Fibroblast of pulmonary artery (primary cell): ENCODE data around the gene NAT10.
"Not testable (repeated sequence)": the region's sequence is repeated elsewhere in the genome, so short reads cannot be mapped to it uniquely, and the experiment has no call there.

Source experiments
- DNase-seq: peaks from one replicate; pipeline ENCODE4 v3.0.0-alpha.2; 2010; ENCODE audit warnings: low read depth
- H3K4me3 ChIP-seq: replicated peaks from 2 replicates; pipeline ENCODE4 v1.5.1; 2011; ENCODE audit warnings: low read depth, mild to moderate bottlenecking, control low read depth, low read length, moderate library complexity
- CTCF ChIP-seq: IDR thresholded peaks from 2 replicates; pipeline ENCODE4 v1.5.1; 2011; ENCODE audit warnings: mild to moderate bottlenecking, control low read depth, low read length, inconsistent platforms; ENCODE audit errors: missing control alignments

Gene NAT10

DNA sequence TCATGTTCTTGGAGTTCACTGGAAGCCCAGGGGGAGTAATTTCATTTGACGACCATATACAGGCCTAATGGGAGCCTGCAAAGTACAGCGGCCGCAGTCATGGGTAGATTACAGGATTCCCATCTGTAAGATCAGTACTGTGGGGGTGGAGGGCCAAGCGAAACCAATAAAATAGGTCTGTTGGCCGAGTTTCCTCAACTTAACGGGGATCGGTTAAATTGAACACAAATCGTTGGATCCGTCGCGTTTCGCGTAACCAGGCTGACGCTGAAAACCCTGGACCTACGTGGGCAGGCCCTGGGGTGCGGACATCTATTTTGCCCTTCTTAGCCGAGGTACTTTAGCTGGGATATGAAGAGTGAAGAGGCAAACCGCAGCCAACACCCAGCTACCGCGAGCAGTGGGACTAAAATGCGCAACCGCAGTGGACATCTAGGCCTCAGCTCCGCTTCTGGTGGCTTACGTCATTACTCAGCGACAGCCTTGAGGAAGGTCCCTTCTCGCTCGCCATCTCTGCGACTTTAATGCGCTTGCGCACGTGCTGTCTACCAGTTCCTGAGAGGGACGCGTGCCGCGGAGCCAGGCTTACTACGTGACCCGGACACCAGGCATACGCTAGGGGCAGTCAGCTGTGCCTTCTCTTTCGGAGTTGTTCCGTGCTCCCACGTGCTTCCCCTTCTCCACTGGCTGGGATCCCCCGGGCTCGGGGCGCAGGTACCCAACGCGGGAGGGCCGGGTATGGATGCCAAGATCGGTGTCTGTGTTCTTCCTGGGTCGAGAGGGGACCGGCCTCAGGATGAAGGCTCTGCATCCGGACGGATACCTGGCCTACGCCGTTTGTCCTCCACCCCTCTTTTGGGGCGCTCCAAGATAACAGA is at the start of gene NAT10:
Gene NAT10 (plus strand): TSS at position 551 of the 878 bp plus-strand sequence. CDS start 2,597 bp downstream, outside the sequence.
- peak; percentile 99 for DNase-seq
- H3K4me3 ChIP-seq = peak within 1 kb of the TSS; percentile 94
- peak; percentile 3 for TF ChIP-seq CTCF

DNA sequence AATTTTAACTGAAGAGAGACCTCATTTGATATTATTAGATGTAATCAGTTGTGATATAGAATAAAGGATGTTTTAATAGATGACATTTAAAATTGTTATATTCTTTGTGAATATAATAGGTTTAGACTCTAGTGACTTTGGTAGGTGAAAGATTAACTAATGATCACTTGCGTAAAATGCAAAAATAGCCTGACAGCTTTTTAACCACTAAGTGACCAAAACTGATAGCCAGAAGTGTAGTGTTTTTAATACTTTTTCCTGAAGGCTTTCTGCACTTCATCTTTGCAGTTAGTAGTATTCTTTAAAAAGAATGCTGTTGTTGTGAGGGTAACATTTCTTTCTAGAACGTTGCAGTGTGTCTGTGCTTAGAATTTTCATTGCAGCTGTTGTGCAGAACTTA is 48.8 kb upstream of the NAT10 start:
- TF ChIP-seq CTCF = no peak
- no peak for DNase-seq
- no peak overlapping the region for H3K4me3 ChIP-seq

DNA sequence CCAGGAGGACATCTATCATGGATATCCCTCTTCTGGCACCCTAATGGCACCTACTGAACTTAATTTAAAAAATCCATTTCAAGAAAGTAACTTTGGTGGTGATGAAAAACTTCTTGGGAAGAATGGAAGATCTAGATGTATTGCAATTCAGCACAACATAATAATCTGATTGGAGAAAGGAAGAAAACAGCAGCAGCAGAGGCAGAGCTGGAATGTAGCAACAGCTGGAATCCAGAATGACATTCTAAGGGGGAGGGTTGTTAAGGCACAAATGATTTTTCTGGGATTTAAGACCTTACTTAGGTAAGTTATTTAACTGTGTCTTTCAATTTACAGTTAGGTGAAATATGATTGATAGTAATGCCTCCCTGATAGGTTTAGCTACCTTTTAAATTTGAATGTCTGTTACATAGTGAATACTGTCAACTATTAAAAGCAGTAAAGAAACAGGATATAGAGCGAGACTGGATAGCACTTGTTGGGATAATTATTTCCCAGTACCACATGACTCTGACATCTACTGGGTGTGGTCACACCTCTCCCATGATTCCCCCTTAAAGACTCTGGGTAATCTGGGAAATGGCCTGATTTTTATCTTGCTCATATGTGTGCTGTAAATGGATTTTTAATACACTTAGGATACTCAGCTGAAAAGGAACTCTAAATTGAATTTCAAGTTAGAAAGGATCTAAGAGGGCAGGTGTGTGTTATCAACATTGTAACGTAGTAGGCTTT is 42.2 kb upstream of the NAT10 start:
- H3K4me3 ChIP-seq = no peak overlapping the region
- peak; percentile 32 for DNase-seq
- no peak for TF ChIP-seq CTCF

- DNase-seq = no peak
- no peak for TF ChIP-seq CTCF
- no peak overlapping the region for H3K4me3 ChIP-seq
Measured at GRCh38 chr11:34064291-34064690, 41.1 kb upstream of the NAT10 start.

DNA sequence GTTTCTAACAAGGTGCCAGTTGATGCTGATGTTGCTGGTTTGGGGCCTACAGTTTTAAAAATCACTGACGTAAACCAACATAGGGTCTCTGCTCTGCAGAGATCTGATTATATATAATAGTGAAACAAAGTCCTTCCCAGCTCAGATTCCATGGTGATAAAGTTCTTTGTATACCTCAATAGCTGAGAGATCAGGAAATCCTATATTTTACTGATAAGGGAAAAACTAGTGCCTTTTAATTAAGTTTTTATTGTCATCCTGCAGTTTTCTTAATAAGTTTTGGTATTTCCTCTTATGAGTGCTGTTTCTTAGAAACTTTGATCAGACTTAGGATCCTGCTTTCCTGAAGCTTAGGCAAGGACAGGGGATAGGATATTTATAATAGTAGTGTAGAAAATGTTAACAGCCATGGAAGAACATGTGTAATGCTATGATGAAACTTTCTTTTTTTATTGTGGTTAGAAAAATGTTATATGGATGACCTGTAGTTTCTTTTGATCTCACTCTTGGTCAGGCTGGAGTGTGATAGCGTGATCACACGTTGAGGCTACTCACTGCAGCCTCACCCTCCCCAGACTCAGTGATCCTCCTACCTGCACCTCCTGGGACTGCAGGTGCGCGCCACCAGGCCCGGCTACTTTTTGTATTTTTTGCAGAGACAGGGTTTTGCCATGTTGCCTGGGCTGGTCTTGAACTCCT is 39.8 kb upstream of the NAT10 start:
- no peak for TF ChIP-seq CTCF
- no peak overlapping the region for H3K4me3 ChIP-seq
- DNase-seq = no peak

GRCh38 chr11:34066766-34067165 is 38.7 kb upstream of the NAT10 start:
- not testable (repeated sequence) for DNase-seq, H3K4me3 ChIP-seq
